Skeletal muscle satellite cell (primary cell): Measurements from ENCODE around the gene FHIT.

Source experiments
- H3K27me3 ChIP-seq: 2 replicates; pipeline ENCODE4 v1.7.0; 2013; ENCODE audit warnings: low read length; ENCODE audit not compliant: control insufficient read depth, insufficient read depth
- H3K36me3 ChIP-seq: 2 replicates; pipeline ENCODE4 v1.7.0; 2013; ENCODE audit warnings: mild to moderate bottlenecking, control low read depth, low read length; ENCODE audit not compliant: insufficient read depth
- H3K4me1 ChIP-seq: 2 replicates; pipeline ENCODE4 v1.7.0; 2013; ENCODE audit warnings: low read length; ENCODE audit not compliant: control insufficient read depth, insufficient read depth
- H3K4me2 ChIP-seq: 2 replicates; pipeline ENCODE4 v1.7.0; 2013; ENCODE audit warnings: mild to moderate bottlenecking, low read length
- H3K4me3 ChIP-seq: 2 replicates; pipeline ENCODE4 v1.7.0; 2013; ENCODE audit warnings: low read length
- H3K9ac ChIP-seq: 2 replicates; pipeline ENCODE4 v1.7.0; 2013; ENCODE audit warnings: mild to moderate bottlenecking, low read depth, low read length, moderate library complexity
- H3K9me3 ChIP-seq: replicated peaks from 2 replicates; pipeline ENCODE4 v1.7.0; 2013; ENCODE audit warnings: mild to moderate bottlenecking, control low read depth, low read length

FHIT gene

GRCh38 chr3:59731943-59732342 lies 1519.3 kb downstream of the FHIT start:
- no peak overlapping the region for H3K9ac ChIP-seq
- no peaks in the 10 kb centered on the region for H3K9me3 ChIP-seq
- H3K4me3 ChIP-seq: no peak overlapping the region
- H3K4me1 ChIP-seq: no peaks in the 10 kb centered on the region
- no peak overlapping the region for H3K4me2 ChIP-seq
- H3K27me3 ChIP-seq: no peaks in the 10 kb centered on the region
- no peaks in the 10 kb centered on the region for H3K36me3 ChIP-seq

DNA sequence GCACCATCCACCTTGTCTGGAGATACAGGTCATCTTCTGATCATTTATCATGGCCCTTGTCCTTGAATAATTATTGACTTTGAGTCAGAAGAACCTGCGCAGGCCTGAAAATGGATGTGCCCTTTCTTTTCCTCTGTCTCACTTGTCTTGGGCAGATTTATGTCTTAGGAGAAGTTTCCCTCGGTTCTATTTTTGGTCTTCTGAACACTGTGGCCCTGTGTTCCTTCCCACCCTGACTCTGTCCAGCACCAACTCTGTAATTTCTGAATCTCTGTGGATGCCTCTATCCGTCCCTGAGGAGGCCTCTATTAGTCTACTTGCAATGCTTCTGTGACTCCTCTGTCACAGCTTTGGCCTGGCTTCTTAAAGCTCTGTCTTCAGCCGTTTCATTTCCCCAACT lies 1520.7 kb downstream of the FHIT start:
- Histone ChIP-seq H3K4me2 (no peak overlapping the region), H3K4me3 (no peak overlapping the region), H3K27me3 (no peaks in the 10 kb centered on the region), H3K9ac (no peak overlapping the region), H3K36me3 (no peaks in the 10 kb centered on the region), H3K4me1 (no peaks in the 10 kb centered on the region), H3K9me3 (no peaks in the 10 kb centered on the region)

- Histone ChIP-seq H3K9ac (no peak overlapping the region), H3K4me3 (no peak overlapping the region), H3K36me3 (no peaks in the 10 kb centered on the region), H3K4me1 (no peaks in the 10 kb centered on the region), H3K27me3 (no peaks in the 10 kb centered on the region), H3K4me2 (no peak overlapping the region), H3K9me3 (no peaks in the 10 kb centered on the region)
Observed at GRCh38 chr3:59728587-59728908, 1522.7 kb downstream of the FHIT start.

GRCh38 chr3:59727902-59728586 lies 1523.2 kb downstream of the FHIT start:
- H3K9me3 ChIP-seq: no peaks in the 10 kb centered on the region
- no peak overlapping the region for H3K4me3 ChIP-seq
- H3K9ac ChIP-seq: no peak overlapping the region
- no peak overlapping the region for H3K4me2 ChIP-seq
- H3K4me1 ChIP-seq: no peaks in the 10 kb centered on the region
- no peaks in the 10 kb centered on the region for H3K36me3 ChIP-seq
- H3K27me3 ChIP-seq: no peaks in the 10 kb centered on the region

DNA sequence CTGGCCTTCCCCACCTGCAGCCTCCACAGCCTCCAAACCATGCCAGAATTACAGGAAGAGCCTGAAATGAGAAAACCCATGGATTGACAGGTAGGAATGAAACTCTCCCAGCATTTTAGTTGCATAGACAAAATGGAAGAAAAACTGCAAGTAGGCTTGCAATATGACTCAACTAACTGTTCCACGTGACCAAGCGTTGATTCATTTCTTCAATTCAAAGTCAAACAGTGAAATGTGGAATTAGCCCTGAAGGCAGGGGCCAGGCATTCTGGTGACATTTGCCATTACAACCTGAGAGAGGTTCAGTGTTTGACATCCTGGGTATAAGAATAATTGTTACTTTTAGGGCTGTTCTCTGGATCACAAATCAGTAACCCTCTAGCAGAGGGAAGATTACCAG lies 1525.0 kb downstream of the FHIT start:
- H3K9ac ChIP-seq: no peak overlapping the region
- H3K9me3 ChIP-seq: no peaks in the 10 kb centered on the region
- no peak overlapping the region for H3K4me3 ChIP-seq
- H3K4me1 ChIP-seq: no peaks in the 10 kb centered on the region
- no peaks in the 10 kb centered on the region for H3K36me3 ChIP-seq
- no peaks in the 10 kb centered on the region for H3K27me3 ChIP-seq
- no peak overlapping the region for H3K4me2 ChIP-seq

DNA sequence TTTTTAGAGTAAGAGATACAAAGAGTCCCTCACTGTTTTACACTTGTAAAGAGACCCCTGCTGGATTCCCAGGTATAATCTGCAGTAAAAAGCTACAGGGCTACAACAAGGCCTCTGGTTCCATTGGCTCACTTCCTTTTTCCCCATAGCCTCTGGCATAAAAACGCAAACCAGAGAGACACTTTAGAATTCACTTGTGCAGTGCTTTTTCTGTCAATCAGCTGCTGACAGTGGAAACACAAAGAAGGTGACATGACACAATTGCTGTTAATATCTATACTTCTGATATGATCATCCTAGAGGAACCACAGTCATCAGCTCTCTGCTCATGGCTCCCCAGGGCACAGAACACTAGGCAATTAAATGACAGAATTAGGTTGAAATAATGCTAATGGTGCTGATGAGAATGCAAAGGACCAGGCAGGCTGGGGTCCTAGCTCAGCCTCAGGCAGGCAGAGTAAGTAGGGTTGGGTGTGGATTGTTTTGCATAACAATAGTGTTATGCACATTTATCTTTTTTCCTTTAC lies 1533.5 kb downstream of the FHIT start:
- H3K4me2 ChIP-seq: no peak overlapping the region
- no peak overlapping the region for H3K9ac ChIP-seq
- H3K4me1 ChIP-seq: no peaks in the 10 kb centered on the region
- no peaks in the 10 kb centered on the region for H3K36me3 ChIP-seq
- no peaks in the 10 kb centered on the region for H3K9me3 ChIP-seq
- H3K27me3 ChIP-seq: no peaks in the 10 kb centered on the region
- no peak overlapping the region for H3K4me3 ChIP-seq

DNA sequence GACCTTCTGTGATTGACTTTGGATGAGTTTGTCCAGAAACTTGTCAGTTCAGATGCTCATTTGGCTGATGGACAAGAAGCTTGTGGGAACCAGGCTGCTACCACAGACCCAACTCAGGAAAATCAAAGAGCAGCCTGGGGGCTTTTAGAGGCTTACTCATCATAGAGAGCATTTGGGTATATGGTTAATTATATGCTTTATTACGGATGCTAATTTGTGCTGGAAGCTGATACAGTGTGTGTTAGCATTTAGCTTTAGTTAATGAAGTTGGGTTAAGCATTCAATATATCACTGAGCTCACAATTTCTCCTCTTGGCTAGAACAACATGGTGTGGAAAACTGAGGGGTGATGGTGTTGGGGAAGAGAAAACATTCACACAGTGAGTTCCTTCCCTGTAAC lies 1537.2 kb downstream of the FHIT start:
- no peaks in the 10 kb centered on the region for H3K27me3 ChIP-seq
- H3K36me3 ChIP-seq: no peaks in the 10 kb centered on the region
- no peaks in the 10 kb centered on the region for H3K9me3 ChIP-seq
- no peaks in the 10 kb centered on the region for H3K4me1 ChIP-seq
- H3K9ac ChIP-seq: no peak overlapping the region
- H3K4me2 ChIP-seq: no peak overlapping the region
- no peak overlapping the region for H3K4me3 ChIP-seq

DNA sequence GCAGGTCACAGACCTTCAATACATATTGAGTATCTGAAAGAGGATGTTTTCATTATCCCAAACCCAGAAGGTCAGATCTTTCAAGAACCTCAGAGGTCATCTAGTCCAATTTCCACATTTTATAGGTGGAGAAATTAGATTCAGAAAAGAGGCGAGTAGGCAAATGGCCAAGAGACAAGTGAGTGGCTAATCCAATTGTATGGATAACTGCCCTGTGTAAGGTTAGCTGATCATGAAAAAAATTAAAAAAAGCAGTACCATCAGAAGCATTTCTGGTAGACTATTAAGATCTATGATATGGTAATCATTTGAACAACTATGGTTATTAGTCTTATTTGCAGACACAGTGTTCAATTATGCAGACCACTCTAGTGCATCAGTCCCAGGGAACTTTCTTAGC lies 1540.7 kb downstream of the FHIT start:
- Histone ChIP-seq H3K9me3 (no peaks in the 10 kb centered on the region), H3K4me3 (no peak overlapping the region), H3K4me2 (no peak overlapping the region), H3K36me3 (no peaks in the 10 kb centered on the region), H3K27me3 (no peaks in the 10 kb centered on the region), H3K4me1 (no peaks in the 10 kb centered on the region), H3K9ac (no peak overlapping the region)

DNA sequence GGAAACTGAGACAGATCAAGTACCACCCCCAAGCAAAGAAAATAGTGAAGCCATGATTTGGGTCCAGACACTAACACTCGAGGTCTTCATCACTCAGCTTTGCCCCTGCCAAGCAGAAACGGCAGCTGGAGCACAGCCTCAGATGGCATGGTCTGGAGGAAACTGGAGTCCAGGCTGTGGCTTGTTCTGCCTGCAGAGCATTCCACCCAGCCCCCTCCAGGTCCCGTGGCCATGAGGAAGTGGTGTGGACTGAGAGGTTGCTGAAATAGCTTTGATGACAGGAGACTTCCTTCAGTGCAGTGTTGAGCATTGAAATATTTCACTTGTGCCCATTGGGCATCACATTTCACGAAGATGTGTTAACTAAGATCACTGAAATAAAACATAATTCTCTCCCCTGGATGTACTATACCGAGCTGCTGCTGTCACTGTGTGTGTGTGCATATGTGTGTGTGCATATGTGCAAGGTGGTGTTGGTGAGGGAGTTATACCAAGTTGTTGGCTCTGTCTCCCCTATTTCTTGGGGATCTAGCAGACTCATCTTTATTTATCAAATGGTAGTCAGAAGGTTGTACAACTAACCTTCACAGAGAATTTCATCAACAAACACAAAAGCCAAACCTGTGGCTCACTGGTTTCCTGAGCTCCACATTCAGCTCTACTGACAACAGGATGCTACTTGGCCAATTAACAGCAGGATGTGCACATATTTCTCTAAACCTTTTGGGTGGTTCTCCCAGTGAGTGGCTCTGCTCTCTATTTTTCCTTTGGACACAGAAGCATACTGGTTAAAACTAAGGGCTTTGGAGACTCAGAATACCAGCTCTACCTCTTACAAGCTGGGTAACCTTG lies 1541.3 kb downstream of the FHIT start:
- Histone ChIP-seq H3K9me3 (no peaks in the 10 kb centered on the region), H3K27me3 (no peaks in the 10 kb centered on the region), H3K4me3 (no peak overlapping the region), H3K9ac (no peak overlapping the region), H3K4me2 (no peak overlapping the region), H3K4me1 (no peaks in the 10 kb centered on the region), H3K36me3 (no peaks in the 10 kb centered on the region)

DNA sequence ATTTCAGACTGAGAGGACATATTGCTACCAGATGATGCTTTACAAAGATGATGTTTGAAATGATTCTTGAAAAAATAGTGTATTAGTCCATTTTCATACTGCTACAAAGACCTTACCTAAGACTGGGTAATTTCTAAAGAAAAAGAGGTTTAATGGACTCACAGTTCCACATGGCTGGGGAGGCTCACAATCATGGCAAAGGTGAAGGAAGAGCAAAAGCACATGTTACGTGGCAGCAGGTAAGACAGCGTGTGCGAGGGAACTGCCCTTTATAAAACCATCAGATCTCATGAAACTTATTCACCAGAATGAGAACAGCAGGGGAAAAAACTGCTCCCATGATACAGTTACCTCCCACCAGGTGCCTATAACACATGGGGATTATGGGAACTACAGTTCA lies 1543.0 kb downstream of the FHIT start:
- H3K4me3 ChIP-seq: no peak overlapping the region
- H3K9me3 ChIP-seq: no peaks in the 10 kb centered on the region
- H3K4me2 ChIP-seq: no peak overlapping the region
- H3K9ac ChIP-seq: no peak overlapping the region
- no peaks in the 10 kb centered on the region for H3K36me3 ChIP-seq
- H3K27me3 ChIP-seq: no peaks in the 10 kb centered on the region
- no peaks in the 10 kb centered on the region for H3K4me1 ChIP-seq

GRCh38 chr3:59704292-59704691 lies 1547.0 kb downstream of the FHIT start:
- Histone ChIP-seq H3K9me3 (no peaks in the 10 kb centered on the region), H3K9ac (no peak overlapping the region), H3K4me3 (no peak overlapping the region), H3K4me1 (no peaks in the 10 kb centered on the region), H3K4me2 (no peak overlapping the region), H3K36me3 (no peaks in the 10 kb centered on the region), H3K27me3 (no peaks in the 10 kb centered on the region)
